Measurements from ENCODE around the gene TECPR2.

- TF ChIP-seq POLR2A (IDR thresholded peaks at IDR 0.05; ENCODE audit: low read depth) (no peak), EP300 (IDR thresholded peaks at IDR 0.05) (no peak)
Observed at GRCh38 chr14:102314242-102315011, 48.3 kb upstream of the TECPR2 start.
